Measurements from ENCODE around the gene PTPRN2.
"Not testable (repeated sequence)": the region's sequence is repeated elsewhere in the genome, so short reads cannot be mapped to it uniquely, and the experiment has no call there.

The PTPRN2 gene

DNA sequence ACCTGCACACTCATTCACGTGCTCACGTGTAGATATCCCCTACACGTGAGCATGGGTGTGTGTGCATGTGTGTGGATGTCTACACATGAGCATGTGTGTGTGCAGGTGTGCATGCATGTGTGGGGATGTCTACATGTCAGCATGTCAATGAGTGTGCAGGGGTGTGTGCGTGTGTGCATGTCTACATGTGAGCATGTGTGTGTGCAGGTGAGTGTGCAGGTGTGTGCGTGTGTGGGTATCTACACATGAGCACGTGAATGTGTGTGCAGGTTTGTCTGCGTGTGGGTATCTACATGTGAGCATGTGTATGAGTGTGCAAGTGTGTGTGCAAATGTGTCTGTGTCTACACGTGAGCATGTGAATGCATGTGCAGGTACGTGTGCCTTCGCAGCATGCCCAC, 274.8 kb downstream of the PTPRN2 start:
- TF ChIP-seq, protein P1, sequence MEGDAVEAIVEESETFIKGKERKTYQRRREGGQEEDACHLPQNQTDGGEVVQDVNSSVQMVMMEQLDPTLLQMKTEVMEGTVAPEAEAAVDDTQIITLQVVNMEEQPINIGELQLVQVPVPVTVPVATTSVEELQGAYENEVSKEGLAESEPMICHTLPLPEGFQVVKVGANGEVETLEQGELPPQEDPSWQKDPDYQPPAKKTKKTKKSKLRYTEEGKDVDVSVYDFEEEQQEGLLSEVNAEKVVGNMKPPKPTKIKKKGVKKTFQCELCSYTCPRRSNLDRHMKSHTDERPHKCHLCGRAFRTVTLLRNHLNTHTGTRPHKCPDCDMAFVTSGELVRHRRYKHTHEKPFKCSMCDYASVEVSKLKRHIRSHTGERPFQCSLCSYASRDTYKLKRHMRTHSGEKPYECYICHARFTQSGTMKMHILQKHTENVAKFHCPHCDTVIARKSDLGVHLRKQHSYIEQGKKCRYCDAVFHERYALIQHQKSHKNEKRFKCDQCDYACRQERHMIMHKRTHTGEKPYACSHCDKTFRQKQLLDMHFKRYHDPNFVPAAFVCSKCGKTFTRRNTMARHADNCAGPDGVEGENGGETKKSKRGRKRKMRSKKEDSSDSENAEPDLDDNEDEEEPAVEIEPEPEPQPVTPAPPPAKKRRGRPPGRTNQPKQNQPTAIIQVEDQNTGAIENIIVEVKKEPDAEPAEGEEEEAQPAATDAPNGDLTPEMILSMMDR (IDR thresholded peaks at IDR 0.05; ENCODE audit: low read depth, low read length) = no peak
- H3K4me3 ChIP-seq (ENCODE audit: low read depth, low read length) = no peak overlapping the region

DNA sequence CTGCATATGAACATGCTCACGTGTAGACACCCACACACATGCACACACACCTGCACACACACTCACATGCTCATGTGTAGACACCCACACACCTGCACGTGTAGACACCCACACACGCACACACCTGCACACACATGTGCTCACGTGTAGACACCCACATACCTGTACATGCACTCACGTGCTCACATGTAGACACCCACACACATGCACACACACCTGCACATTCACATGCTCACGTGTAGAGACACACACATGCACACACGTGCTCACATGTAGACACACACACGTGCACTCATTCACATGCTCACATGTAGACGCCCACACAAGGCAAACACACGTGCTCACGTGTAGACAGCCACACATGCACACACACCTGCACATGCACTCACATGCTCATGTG, 275.8 kb downstream of the PTPRN2 start:
- no peak overlapping the region for H3K4me3 ChIP-seq (ENCODE audit: low read depth, low read length)
- TF ChIP-seq, protein P1 (IDR thresholded peaks at IDR 0.05; ENCODE audit: low read depth, low read length) = no peak

DNA sequence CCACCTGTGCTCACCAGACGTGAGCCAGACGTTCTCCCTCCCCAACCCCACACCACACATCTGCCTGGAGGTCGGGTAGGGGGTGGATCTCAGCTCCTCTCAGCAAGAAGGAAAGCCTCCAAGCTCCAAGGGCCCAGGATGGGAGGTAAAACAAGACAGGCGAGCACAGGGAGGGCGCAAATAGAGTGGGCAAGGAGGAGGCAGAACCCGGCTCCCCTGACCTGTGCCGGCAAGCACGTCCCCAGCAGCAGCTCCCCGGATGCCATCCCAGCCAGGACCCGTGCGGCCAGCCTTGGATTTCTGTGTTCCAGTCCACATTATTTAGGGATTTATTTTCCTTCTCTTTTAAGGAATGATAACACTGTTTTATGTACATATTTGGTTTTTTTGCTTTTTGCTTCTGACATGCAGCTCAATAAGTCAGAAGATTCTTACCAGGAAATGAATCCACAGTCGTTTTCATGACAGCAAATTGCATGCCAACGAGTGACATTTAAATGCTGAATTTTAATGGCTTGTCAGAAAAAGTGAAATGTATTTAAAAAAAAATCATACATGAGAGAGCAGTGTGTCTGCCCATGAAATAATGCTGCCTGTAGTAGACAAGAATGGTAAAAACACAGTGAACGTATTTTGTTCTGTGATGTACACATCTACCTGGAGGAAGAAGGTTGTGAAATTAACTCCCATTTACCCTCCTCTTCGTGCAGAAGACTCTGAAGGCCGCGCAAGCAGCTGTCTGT, 276.5 kb downstream of the PTPRN2 start:
- TF ChIP-seq, protein P1 (IDR thresholded peaks at IDR 0.05; ENCODE audit: low read depth, low read length) = no peak
- no peak overlapping the region for H3K4me3 ChIP-seq (ENCODE audit: low read depth, low read length)

DNA sequence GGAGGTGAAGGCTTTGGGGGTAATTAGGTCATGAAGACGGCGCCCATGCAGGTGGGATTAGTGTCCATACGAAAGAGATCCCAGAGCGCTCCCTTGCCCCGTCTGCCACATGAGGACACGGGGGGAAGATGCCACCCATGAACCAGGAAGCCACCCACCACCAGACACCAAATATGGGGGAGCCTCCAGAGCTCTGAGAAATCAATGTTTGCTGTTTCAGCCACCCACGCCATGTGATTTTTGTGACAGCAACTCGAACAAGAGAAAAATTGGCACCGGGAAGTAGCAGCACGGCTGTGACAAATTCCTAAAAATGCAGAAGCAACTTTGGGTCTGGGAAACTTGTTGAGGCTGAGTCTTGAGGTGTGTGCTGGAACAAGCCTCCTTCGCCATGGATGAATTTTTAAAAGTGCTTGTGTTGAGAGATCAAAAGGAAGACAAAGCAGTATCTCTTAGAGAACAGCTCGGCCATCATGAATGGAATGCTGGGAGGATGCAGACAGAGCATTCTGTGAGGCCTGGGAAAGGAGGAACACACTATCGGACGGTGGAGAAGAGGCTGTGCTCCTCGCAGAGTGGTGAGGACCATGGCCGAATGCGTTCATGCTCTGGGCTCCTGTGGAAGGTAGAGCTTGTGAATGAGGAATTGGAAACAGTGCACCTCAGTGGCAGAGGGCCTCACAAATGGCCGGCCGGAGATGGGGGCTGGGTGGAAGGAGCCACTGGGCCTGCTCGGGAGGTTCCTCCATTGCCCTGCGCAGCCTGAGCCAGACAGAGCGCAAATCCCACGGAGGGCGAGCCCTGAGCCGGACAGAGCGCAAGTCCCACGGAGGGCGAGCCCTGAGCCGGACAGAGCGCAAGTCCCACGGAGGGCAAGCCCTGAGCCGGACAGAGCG, 277.5 kb downstream of the PTPRN2 start:
- TF ChIP-seq, protein P1 (IDR thresholded peaks at IDR 0.05; ENCODE audit: low read depth, low read length) = no peak
- H3K4me3 ChIP-seq (ENCODE audit: low read depth, low read length) = no peak overlapping the region

DNA sequence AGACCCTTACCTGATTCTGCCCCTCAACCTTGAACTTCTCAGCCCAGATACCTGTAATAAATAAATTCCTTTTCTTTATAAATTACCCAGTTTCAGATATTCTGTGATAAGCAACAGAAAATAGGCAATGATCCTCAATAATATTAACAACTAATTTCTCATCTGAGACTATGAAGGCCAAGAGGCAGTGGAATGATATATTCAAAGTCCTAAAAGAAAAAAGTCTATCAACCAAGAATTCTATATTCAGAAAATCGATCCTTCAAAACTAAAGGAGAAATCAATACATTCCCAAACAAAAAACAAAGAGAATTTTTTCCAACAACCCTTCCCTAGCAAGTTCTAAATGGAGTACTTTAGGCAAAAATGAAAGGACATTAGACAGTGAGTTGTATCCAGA, 279.6 kb downstream of the PTPRN2 start:
- H3K4me3 ChIP-seq (ENCODE audit: low read depth, low read length) = no peak overlapping the region
- TF ChIP-seq, protein P1 (IDR thresholded peaks at IDR 0.05; ENCODE audit: low read depth, low read length) = no peak

DNA sequence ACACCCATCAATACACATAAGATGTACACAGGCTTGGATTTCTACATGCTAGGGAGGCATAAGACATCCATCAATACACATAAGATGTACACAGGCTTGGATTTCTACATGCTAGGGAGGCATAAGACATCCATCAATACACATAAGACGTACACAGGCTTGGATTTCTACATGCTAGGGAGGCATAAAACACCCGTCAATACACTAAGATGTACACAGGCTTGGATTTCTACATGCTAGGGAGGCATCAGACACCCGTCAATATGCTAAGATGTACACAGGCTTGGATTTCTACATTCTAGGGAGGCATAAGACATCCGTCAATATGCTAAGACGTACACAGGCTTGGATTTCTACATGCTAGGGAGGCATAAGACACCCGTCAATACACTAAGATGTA, 283.6 kb downstream of the PTPRN2 start:
- H3K4me3 ChIP-seq (ENCODE audit: low read depth, low read length) = not testable (repeated sequence)

DNA sequence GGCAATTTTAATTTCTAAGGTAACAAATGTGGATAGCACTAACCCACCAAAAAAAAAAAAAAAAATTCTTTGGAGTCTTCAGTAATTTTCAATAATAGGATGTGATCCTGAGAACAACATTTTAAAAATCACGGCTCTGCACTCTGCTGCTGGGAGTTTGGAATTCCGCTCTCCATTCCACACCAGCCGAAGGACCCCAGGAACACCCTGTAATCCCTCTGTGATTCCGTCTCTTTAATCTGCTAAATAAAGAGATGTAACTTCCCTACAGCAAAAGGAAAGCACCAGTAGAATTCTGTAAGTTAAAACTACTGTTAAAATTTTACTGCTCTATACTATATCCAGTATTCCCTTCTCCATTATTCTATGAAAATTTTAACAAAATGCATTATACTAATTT, 284.5 kb downstream of the PTPRN2 start:
- no peak overlapping the region for H3K4me3 ChIP-seq (ENCODE audit: low read depth, low read length)
- TF ChIP-seq, protein P1 (IDR thresholded peaks at IDR 0.05; ENCODE audit: low read depth, low read length) = no peak

Measured in WI38 (cell line).